SK-N-SH (cell line): ENCODE results near the gene HBG2. TPM values are rescaled to one million over a fixed set of nuclear protein-coding genes. Genes with fewer than 3 reads are reported as not detected.

Experiments
- CTCF ChIA-PET: fragments of 300-600, 350-600 bp; formaldehyde crosslinking; extraction: SDS; loops from one replicate; lab custom pipeline; 2021; lab: Yijun Ruan, JAX
- POLR2A ChIA-PET: fragments of 350-600 bp; sonication (Branson Sonifier 250); formaldehyde crosslinking; extraction: SDS; loops from one replicate; lab custom pipeline; 2020; ENCODE audit warnings: antibody characterized with exemption, inconsistent platforms; lab: Yijun Ruan, JAX
- DNase-seq: peaks from one replicate; pipeline ENCODE4 v3.0.0; 2012
- H2AFZ ChIP-seq: fragments of 200-600 bp; sonication (generic); 2 replicates; pipeline ENCODE4 v1.8.1; 2016; ENCODE audit warnings: antibody characterized with exemption, mild to moderate bottlenecking, low read depth
- H3F3A ChIP-seq: fragments of 200-600 bp; sonication (generic); replicated peaks from 2 replicates; pipeline ENCODE3; 2016; ENCODE audit warnings: antibody characterized with exemption, mild to moderate bottlenecking; ENCODE audit not compliant: insufficient read depth
- H3K27ac ChIP-seq, 2 experiments: fragments of 200-500 bp in 1 of 2; fragments of 200-600 bp in 1 of 2; sonication (Bioruptor generic) in 1 of 2; sonication (generic), shearing (Covaris generic) in 1 of 2; 2 replicates each; pipeline versions ENCODE4 v1.5.1 to v1.6.1; 2014 to 2016; ENCODE audit warnings: low read depth in 2 of 2, inconsistent platforms in 1 of 2, low read length in 1 of 2, mild to moderate bottlenecking in 1 of 2, mixed read lengths in 1 of 2
- H3K27me3 ChIP-seq: fragments of 200-600 bp; sonication (generic), shearing (Covaris generic); 2 replicates; pipeline ENCODE4 v1.6.1; 2016; ENCODE audit warnings: mixed run types; ENCODE audit not compliant: insufficient read depth
- H3K36me3 ChIP-seq, 2 experiments: fragments of 200-500 bp in 1 of 2; fragments of 200-600 bp in 1 of 2; sonication (Bioruptor generic) in 1 of 2; sonication (generic) in 1 of 2; replicated peaks in 1 of 2; 2 replicates each; pipeline versions ENCODE3 to v1.5.1; 2014 to 2016; ENCODE audit warnings: low read length in 1 of 2, mild to moderate bottlenecking in 1 of 2; ENCODE audit not compliant: insufficient read depth in 2 of 2, control insufficient read depth in 1 of 2
- H3K4me1 ChIP-seq, 2 experiments: fragments of 200-500 bp in 1 of 2; fragments of 200-600 bp in 1 of 2; sonication (Bioruptor generic) in 1 of 2; sonication (generic), shearing (Covaris generic) in 1 of 2; 2 replicates each; pipeline versions ENCODE4 v1.5.1 to v1.6.1; 2014 to 2016; ENCODE audit warnings: low read depth in 1 of 2, low read length in 1 of 2, mixed run types in 1 of 2; ENCODE audit not compliant: insufficient read depth in 2 of 2, control insufficient read depth in 1 of 2
- H3K4me2 ChIP-seq: fragments of 200-600 bp; sonication (generic), shearing (Covaris generic); 2 replicates; pipeline ENCODE4 v1.6.1; 2017; ENCODE audit warnings: mixed run types
- H3K4me3 ChIP-seq, 2 experiments: fragments of 200-500 bp in 1 of 2; fragments of 200-600 bp in 1 of 2; sonication (Bioruptor generic) in 1 of 2; sonication (generic), shearing (Covaris generic) in 1 of 2; 2 replicates each; pipeline versions ENCODE4 v1.5.1 to v1.8.1; 2014 to 2016; ENCODE audit warnings: low read depth in 2 of 2, inconsistent platforms in 1 of 2, low read length in 1 of 2, mild to moderate bottlenecking in 1 of 2, mixed read lengths in 1 of 2, moderate library complexity in 1 of 2
- H3K79me2 ChIP-seq: fragments of 200-600 bp; sonication (generic); 2 replicates; pipeline ENCODE4 v1.8.1; 2017; ENCODE audit warnings: mild to moderate bottlenecking; ENCODE audit not compliant: insufficient read depth
- H3K9ac ChIP-seq: fragments of 200-600 bp; sonication (generic); 2 replicates; pipeline ENCODE4 v1.6.1; 2017; ENCODE audit warnings: mixed run types
- H3K9me2 ChIP-seq: fragments of 200-600 bp; sonication (generic); 2 replicates; pipeline ENCODE4 v1.6.1; 2017; ENCODE audit warnings: mixed run types
- H3K9me3 ChIP-seq: fragments of 200-600 bp; sonication (generic); 2 replicates; pipeline ENCODE4 v1.6.1; 2017; ENCODE audit warnings: mixed run types, mild to moderate bottlenecking, moderate library complexity
- H4K20me1 ChIP-seq: fragments of 200-600 bp; sonication (generic); 2 replicates; pipeline ENCODE4 v1.6.1; 2017; ENCODE audit warnings: mild to moderate bottlenecking, mixed run types; ENCODE audit not compliant: insufficient read depth
- ELF1 ChIP-seq: IDR thresholded peaks from 2 replicates; pipeline ENCODE4 v1.4.0; 2012
- EP300 ChIP-seq, 2 experiments: IDR thresholded peaks; 2 replicates each; pipeline versions ENCODE4 v1.4.0 to v1.6.1; 2012; ENCODE audit warnings: borderline replicate concordance in 1 of 2, low read depth in 1 of 2, low read length in 1 of 2
- EZH2phosphoT487 ChIP-seq: fragments of 200-600 bp; sonication (generic); IDR thresholded peaks from 2 replicates; pipeline ENCODE4 v1.6.1; 2017; ENCODE audit warnings: low read depth, mixed run types, mild to moderate bottlenecking, antibody characterized with exemption, moderate library complexity, borderline replicate concordance
- GABPA ChIP-seq: IDR thresholded peaks from 2 replicates; pipeline ENCODE4 v1.4.0; 2012; ENCODE audit warnings: low read depth, mild to moderate bottlenecking
- IRF3 ChIP-seq: fragments of 150-350 bp; IDR thresholded peaks from 2 replicates; pipeline ENCODE4 v1.6.1; 2016; ENCODE audit warnings: mild to moderate bottlenecking, low read depth, low read length
- JUND ChIP-seq: IDR thresholded peaks from 2 replicates; pipeline ENCODE4 v1.4.0; 2012
- MEF2A ChIP-seq: IDR thresholded peaks from 2 replicates; pipeline ENCODE4 v1.4.0; 2012; ENCODE audit warnings: low read depth, borderline replicate concordance
- NFIC ChIP-seq: IDR thresholded peaks from 2 replicates; pipeline ENCODE4 v1.4.0; 2012; ENCODE audit warnings: borderline replicate concordance
- PBX3 ChIP-seq: IDR thresholded peaks from 2 replicates; pipeline ENCODE4; 2012
- POLR2AphosphoS5 ChIP-seq: IDR thresholded peaks from 2 replicates; pipeline ENCODE4 v1.6.1; 2012; ENCODE audit warnings: low read depth, low read length
- RAD21 ChIP-seq: IDR thresholded peaks from 2 replicates; pipeline ENCODE4 v1.6.1; 2012; ENCODE audit warnings: mild to moderate bottlenecking, low read length
- RCOR1 ChIP-seq: fragments of 150-350 bp; IDR thresholded peaks from 2 replicates; pipeline ENCODE4 v1.6.1; 2017; ENCODE audit warnings: antibody characterized with exemption, low read length
- REST ChIP-seq: IDR thresholded peaks from 2 replicates; pipeline ENCODE4 v1.6.1; 2012; ENCODE audit warnings: mild to moderate bottlenecking, low read depth, low read length, moderate library complexity
- RFX5 ChIP-seq: IDR thresholded peaks from 2 replicates; pipeline ENCODE4 v1.6.1; 2012; ENCODE audit warnings: mild to moderate bottlenecking, improper control_type of control experiment, low read length
- SIN3A ChIP-seq: IDR thresholded peaks from 2 replicates; pipeline ENCODE4 v1.6.1; 2012; ENCODE audit warnings: low read depth, mild to moderate bottlenecking, low read length, moderate library complexity, borderline replicate concordance
- TAF1 ChIP-seq: IDR thresholded peaks from 2 replicates; pipeline ENCODE4 v1.6.1; 2012; ENCODE audit warnings: low read depth, mild to moderate bottlenecking, low read length, moderate library complexity, borderline replicate concordance
- WGBS: methylation state at CpG from one replicate; pipeline ENCODE4 v1.1.6; 2017; ENCODE audit warnings: low lambda C conversion rate; 5-methylcytosine and 5-hydroxymethylcytosine counted together
- polyA plus RNA-seq, 3 experiments: library from polyadenylated mRNA; depleted of rRNA; stranded (reverse); fragments of >200 nt; gene quantifications; 2 replicates each; pipeline ENCODE4 v1.2.3, GENCODE V29; 2012

HBG2 gene
- polyA plus RNA-seq, 1 of the 3 experiments (the other 2 are of a cell fraction): 0.33 TPM

- no peaks in the 10 kb centered on the region for H3K36me3 ChIP-seq
- no peaks in the 10 kb centered on the region for H3K4me1 ChIP-seq
- no peak overlapping the region for H3K4me2 ChIP-seq
- H3K27me3 ChIP-seq: no peaks in the 10 kb centered on the region
- H3K9ac ChIP-seq: no peak overlapping the region
- H3K9me3 ChIP-seq: no peaks in the 10 kb centered on the region
- ChIA-PET CTCF (no interaction called here), POLR2A (no interaction called here)
- H3K4me3 ChIP-seq: no peak overlapping the region
- H3K27ac ChIP-seq: no peak overlapping the region
- no peaks in the 10 kb centered on the region for H3K9me2 ChIP-seq
- no peak for TF ChIP-seq TAF1
- no peak for TF ChIP-seq GABPA
- no peak for TF ChIP-seq IRF3
- no peak for TF ChIP-seq EP300 (IDR thresholded peaks at IDR 0.05; ENCODE audit: borderline replicate concordance in 1 of 2, low read depth in 1 of 2, low read length in 1 of 2)
- TF ChIP-seq RFX5: no peak
- TF ChIP-seq RCOR1: no peak
- TF ChIP-seq ELF1: no peak
- no peak for TF ChIP-seq SIN3A
- TF ChIP-seq REST: no peak
- no peak for TF ChIP-seq POLR2AphosphoS5
- TF ChIP-seq NFIC: no peak
- no peak for TF ChIP-seq JUND
- no peak for TF ChIP-seq RAD21
- no peak for TF ChIP-seq EZH2phosphoT487
- no peak for TF ChIP-seq MEF2A
- TF ChIP-seq PBX3: no peak
- no peaks in the 10 kb centered on the region for H3F3A ChIP-seq
- DNase-seq: no peak
- WGBS: 5% methylated on average over 1 of the region's 1 CpG
- H2AFZ ChIP-seq: no peak overlapping the region
- H3K79me2 ChIP-seq: no peaks in the 10 kb centered on the region
- no peaks in the 10 kb centered on the region for H4K20me1 ChIP-seq
These were observed 24.3 kb downstream of the HBG2 start for GRCh38 chr11:5230266-5230665.
